SH-SY5Y (cell line): ENCODE data around the gene EMC9.

Experiments used
- GATA2 ChIP-seq: IDR thresholded peaks from 2 replicates; pipeline ENCODE4 v1.6.1; 2011; ENCODE audit warnings: mild to moderate bottlenecking, low read depth, low read length
- GATA3 ChIP-seq: IDR thresholded peaks from 2 replicates; pipeline ENCODE4 v1.6.1; 2011; ENCODE audit warnings: low read depth, mild to moderate bottlenecking, low read length, moderate library complexity

GRCh38 chr14:24092505-24093206, 48.7 kb downstream of the EMC9 start:
- no peak for TF ChIP-seq GATA3
- no peak for TF ChIP-seq GATA2
